HG03139 (cell line): ENCODE results near the gene ITGB1BP2.
"Not testable (repeated sequence)": the region's sequence is repeated elsewhere in the genome, so short reads cannot be mapped to it uniquely, and the experiment has no call there.

ENCODE experiments used
- ATAC-seq: cut with Tn5 transposase; IDR thresholded peaks from one replicate; pipeline ENCODE4 v1.9.1; 2021; ENCODE audit not compliant: unreplicated experiment

ITGB1BP2 gene

DNA sequence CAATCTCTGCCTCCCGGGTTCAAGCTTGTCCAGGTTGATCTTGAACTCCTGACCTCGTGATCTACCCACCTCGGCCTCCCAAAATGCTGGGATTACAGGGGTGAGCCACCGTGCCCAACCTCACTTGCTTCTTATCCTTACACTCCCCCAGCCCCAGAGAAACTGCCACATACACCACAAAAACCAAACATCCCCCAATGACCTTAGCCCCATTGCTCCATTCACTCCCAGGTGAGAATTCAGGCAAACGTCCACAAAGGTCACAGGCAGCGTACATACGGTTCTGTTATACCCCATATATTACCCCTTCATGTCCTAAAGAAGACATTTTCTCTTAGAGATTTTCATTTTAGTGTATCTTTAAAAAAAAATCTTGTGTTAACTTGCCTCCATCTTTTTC, 1.1 kb upstream of the ITGB1BP2 start:
- not testable (repeated sequence) for ATAC-seq

DNA sequence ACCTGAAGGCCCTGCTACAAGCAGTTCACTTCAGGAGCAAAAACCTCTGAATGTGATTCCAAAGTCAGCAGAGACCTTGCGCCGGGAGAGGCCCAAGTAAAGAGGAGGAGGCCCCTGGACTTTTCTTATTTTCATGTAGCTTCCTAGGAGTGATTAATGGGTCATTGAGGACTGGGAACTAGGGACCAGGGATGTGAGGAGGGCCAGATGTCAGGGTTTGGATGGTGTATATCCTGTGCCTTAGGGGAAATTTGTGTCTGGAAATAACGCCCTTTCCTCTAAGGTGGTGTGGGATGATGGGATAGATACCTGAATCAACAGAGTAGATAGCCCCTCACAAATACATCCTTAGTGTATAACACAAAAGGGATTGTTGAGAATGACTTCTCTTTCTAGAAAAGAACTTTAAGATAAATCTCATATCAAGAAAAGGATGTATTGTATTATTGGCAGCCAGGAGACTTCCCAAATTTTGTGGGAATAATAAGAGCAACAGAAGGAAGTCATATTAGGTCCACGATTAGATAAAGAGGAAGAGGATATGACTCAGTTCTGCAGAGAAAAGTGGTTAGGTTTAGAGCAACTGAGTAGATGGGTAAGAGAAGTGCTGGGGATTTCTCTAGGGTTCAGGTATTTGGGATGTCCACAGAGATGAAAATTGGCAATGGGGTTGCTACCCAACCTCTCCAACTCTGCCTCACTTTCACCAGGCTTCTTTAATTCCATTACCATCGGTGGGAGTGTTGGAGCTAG, 1.1 kb downstream of the ITGB1BP2 start:
- ATAC-seq, result no peak

DNA sequence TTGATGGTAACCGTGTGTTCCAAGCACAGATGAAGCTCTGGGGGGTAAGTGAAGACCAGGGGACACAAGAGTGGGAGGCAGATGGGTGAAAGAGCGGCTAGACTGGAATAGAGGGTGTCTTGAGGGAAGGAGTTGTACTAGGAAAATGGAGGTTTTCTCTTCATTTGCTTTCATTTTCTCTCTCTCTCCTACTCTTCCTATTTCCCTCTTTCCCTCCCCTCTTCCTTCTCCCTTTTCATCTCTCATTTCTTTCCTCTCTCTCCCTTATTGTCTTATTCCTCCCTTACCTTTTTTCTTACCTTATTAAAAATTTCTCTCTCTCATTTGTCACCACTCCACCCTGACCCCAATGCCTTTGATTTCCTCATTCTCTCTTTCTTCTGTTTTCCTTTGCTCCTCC, 3.0 kb downstream of the ITGB1BP2 start:
- ATAC-seq, result no peak

DNA sequence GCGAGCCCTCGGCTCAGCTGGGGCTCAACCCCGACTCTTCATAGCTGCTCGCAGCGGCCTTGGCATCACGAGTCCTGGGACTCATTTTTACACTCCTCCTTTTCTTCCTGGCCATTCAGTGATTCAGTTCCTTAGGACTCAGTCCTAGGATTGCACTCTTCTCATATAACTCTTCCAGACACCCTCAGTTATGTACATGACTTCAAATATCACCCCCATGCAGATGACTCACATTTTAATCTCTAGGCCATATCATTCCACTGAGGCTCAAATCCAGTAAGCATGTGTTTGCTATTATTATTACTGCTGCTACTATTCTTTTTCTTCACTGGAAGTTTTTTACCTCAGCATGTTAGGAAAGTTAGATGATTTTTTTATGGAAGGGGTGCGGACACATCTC, 14.4 kb downstream of the ITGB1BP2 start:
- ATAC-seq, result no peak

DNA sequence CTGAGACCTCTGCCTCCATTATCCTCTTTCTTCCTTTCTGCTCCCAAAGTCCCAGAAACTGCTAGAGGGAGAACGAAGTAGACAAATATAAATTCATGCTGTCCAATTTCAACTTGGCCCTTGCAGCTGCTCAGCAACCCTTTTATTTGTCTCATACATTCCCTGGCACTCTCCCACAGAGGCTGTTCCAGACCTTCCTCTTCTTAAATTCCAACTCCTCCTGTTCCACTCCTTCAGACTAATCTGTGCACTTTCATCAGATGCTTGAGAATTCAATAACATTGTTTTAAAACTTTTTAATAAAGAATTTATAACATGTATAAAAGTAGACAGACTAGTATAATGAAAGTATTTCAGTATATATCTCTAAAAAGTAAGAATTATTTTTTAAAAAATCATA, 15.4 kb downstream of the ITGB1BP2 start:
- ATAC-seq, result not testable (repeated sequence)

DNA sequence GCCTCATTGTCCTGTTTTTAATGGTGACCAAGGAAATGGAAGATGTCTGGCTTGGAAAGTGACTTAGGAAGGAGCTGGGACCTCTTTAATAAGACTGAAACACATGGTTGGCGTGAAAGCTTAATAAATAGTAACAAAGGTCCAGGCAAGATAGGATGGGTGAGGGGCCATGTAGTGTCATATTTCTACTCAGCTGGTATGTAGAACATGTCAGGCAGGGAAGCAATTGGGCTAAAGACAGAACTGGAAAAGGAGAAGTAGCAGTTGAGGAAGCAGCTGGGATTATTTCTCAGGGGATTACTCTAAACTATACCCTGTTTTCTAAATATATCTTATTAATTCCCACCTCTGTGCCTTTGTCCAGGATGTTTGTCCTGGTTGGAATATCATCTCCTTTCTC, 18.6 kb downstream of the ITGB1BP2 start:
- ATAC-seq, result no peak

DNA sequence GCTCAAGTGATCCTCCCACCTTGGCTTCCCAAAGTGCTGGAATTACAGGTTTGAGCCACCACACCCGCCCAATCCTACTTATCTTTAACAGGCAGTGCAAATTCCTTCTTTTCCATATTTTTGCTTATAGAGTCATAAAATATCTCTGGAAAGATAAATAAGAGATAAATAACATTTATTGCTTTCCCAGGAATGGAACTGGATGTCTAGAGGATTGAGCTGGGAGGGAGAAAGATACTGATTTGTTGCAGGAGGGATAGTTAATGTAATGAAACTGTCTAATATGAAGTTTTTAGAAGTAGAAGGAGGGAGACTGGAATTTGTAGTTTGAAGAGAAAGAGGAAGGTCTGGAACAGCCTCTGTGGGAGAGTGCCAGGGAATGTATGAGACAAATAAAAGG, 20.2 kb downstream of the ITGB1BP2 start:
- ATAC-seq, result no peak

DNA sequence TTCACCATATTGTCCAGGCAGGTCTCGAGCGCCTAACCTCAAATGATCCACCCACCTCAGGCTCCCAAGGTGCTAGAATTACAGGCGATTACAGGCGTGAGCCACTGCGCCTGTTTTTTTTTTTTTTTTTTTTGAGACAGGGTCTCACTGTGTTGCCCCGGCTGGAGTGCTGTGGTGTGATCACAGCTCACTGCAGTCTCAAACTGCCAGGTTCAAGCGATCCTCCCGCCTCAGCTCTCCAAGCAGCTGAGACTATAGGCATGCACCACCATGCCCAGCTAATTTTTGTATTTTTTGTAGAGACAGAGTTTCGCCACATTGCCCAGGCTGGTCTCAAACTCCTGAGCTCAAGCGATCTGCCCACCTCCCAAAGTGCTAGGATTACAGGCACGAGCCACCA, 22.9 kb downstream of the ITGB1BP2 start:
- ATAC-seq, result not testable (repeated sequence)

DNA sequence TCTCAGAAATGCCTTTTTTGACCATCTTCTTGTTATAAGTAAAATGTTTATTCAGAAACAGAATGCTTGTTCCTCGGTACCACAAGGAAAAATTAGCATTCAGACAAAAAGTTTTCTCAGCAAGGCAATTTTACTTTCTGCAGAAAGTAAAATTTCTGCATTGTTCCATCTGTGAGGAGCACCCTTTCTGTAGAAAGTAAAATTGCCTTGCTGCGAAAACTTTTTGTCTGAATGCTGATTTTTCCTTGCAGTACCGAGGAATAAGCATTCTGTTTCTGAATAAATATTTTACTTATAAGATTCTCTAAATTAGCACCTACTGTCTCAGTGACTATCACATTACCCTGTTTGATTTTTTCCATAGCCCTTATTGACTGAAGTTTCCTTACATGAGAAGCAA, 24.8 kb downstream of the ITGB1BP2 start:
- ATAC-seq, result no peak

DNA sequence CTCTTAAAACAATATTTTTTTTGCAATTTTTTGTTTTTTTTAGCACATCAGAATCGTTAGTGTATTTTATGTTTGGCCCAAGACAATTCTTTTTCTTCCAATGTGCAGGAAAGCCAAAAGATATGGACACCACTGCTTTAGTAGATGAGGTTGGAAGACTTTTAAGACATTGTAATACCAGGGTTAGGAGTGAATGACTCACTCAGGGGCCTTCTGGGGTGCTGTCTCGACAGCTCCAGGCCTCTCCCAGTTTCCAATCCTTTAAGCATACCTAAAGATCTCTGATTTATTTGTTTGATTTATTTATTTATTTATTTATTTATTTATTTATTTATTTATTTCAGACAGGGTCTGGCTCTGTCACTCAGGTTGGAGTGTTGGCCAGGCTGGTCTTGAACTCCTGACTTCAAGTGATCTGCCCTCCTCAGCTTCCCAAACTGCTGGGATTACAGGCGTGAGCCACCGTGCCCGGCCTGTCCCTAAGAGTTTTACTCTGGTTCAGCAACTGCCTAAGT, 47.7 kb downstream of the ITGB1BP2 start:
- not testable (repeated sequence) for ATAC-seq

DNA sequence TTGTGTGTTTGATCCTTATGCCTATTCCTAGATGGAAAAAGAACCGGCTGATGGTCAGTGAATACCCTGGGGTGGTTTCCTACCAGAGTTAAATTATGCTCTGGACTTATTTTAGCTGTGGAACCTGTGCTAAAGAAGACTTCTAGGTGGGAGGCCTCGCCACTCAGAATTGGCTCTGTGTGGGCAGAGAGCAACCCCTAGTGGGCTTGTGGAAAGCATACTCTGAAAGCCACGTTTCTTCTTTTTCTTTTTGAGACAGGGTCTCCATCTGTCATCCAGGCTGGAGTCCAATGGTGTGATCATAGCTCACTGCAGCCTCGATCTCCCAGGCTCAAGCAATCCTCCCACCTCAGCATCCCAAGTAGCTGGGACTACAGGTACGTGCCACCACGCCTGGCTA, 48.3 kb downstream of the ITGB1BP2 start:
- ATAC-seq, result not testable (repeated sequence)

DNA sequence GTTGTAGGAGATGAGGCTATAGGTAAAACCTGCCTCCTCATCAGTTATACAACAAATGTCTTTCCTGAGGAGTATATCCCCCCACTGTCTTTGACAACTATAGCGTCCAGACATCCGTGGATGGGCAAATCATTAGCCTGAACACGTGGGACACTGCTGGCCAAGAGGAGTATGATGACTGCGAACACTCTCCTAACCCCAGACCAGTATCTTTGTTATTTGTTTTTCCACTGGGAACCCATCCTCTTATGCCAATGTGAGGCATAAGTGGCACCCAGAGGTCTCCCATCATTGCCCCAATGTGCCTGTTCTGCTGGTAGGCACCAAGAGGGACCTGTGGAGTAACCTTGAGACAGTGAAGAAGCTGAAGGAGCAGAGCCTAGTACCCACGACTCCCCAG, 50.9 kb downstream of the ITGB1BP2 start:
- not testable (repeated sequence) for ATAC-seq
